Panc1 (cell line): Measurements from ENCODE around the gene KCNB1. TPM values are rescaled to one million over a fixed set of nuclear protein-coding genes. Genes with fewer than 3 reads are reported as not detected.

ENCODE experiments used
- ATAC-seq: fragments of 200-7000 bp; cut with Tn5 transposase; 2 replicates; pipeline ENCODE4 v1.9.1; 2020; ENCODE audit warnings: mild to moderate bottlenecking, moderate library complexity
- BruUV-seq: library from RNA; stranded (reverse); fragments of 400-500 nt; replicated peaks from 2 replicates; lab custom pipeline; 2021; lab: Mats Ljungman, UMichigan
- CTCF ChIA-PET: fragments of 300-600 bp; sonication (Branson Sonifier 250); formaldehyde crosslinking; loops from one replicate; lab custom pipeline; 2022; ENCODE audit warnings: antibody characterized with exemption; lab: Charles Lee
- POLR2A ChIA-PET: fragments of 300-600 bp; sonication (Branson Sonifier 250); formaldehyde crosslinking; loops from one replicate; lab custom pipeline; 2022; ENCODE audit warnings: antibody characterized with exemption; lab: Charles Lee
- DNase-seq: peaks from one replicate; pipeline ENCODE4 v3.0.0-alpha.2; 2010; ENCODE audit warnings: low read depth, low spot score
- H3K27ac ChIP-seq: 2 replicates; pipeline ENCODE4 v1.5.1; 2011; ENCODE audit warnings: mild to moderate bottlenecking, low read length, inconsistent platforms
- H3K27me3 ChIP-seq: fragments of 200-500 bp; sonication (Bioruptor generic); 2 replicates; pipeline ENCODE4 v1.6.0; 2014; ENCODE audit warnings: low read length, inconsistent platforms; ENCODE audit not compliant: control insufficient read depth, insufficient read depth
- H3K36me3 ChIP-seq: fragments of 200-500 bp; sonication (Bioruptor generic); 2 replicates; pipeline ENCODE4 v1.5.1; 2014; ENCODE audit warnings: inconsistent platforms, mild to moderate bottlenecking, low read length, moderate library complexity; ENCODE audit not compliant: control insufficient read depth, insufficient read depth
- H3K4me1 ChIP-seq: 2 replicates; pipeline ENCODE4 v1.5.1; 2011; ENCODE audit warnings: inconsistent platforms, mild to moderate bottlenecking, low read length, moderate library complexity; ENCODE audit not compliant: control insufficient read depth, insufficient read depth
- H3K4me3 ChIP-seq, 2 experiments: 2 replicates each; pipeline ENCODE4 v1.5.1; 2011 to 2012; ENCODE audit warnings: low read depth in 2 of 2, low read length in 2 of 2, mild to moderate bottlenecking in 2 of 2, inconsistent platforms in 1 of 2, moderate library complexity in 1 of 2
- H3K9me3 ChIP-seq: fragments of 200-500 bp; sonication (Bioruptor generic); 2 replicates; pipeline ENCODE4 v1.5.1; 2014; ENCODE audit warnings: low read depth, mild to moderate bottlenecking, inconsistent platforms, low read length, moderate library complexity; ENCODE audit not compliant: control insufficient read depth, insufficient read depth
- CTCF ChIP-seq: fragments of 450-650 bp; IDR thresholded peaks from 2 replicates; pipeline ENCODE4 v1.5.1; 2017; ENCODE audit warnings: mild to moderate bottlenecking
- POLR2AphosphoS5 ChIP-seq: IDR thresholded peaks from 2 replicates; pipeline ENCODE4 v1.6.1; 2012; ENCODE audit warnings: mild to moderate bottlenecking, low read depth, low read length, moderate library complexity
- REST ChIP-seq, 2 experiments: IDR thresholded peaks; 2 replicates each; pipeline ENCODE4 v1.6.1; 2011 to 2012; ENCODE audit warnings: low read depth in 2 of 2, control low read depth in 1 of 2, low read length in 1 of 2, mild to moderate bottlenecking in 1 of 2, moderate library complexity in 1 of 2; ENCODE audit not compliant: insufficient read depth in 1 of 2
- SIN3A ChIP-seq: IDR thresholded peaks from 2 replicates; pipeline ENCODE4 v1.6.1; 2012; ENCODE audit warnings: low read depth, mild to moderate bottlenecking, low read length, moderate library complexity, borderline replicate concordance; ENCODE audit not compliant: insufficient read depth
- TCF7L2 ChIP-seq: IDR thresholded peaks from 2 replicates; pipeline ENCODE4 v1.6.1; 2011; ENCODE audit warnings: mild to moderate bottlenecking, low read depth, low read length, inconsistent platforms
- in situ Hi-C: cut with HindIII; loops from 2 replicates; pipeline ENCODE4 v1.10.0; 2016; ENCODE audit warnings: low sequenced_read_pairs, low pct_unique_long_range_greater_than_20kb
- intact Hi-C: fragments of 100-400 bp; cut with micrococcal nuclease; formaldehyde crosslinking; loops from one replicate; pipeline ENCODE4 v1.10.0; 2022; ENCODE audit not compliant: unreplicated experiment
- total RNA-seq: library from RNA; stranded (reverse); gene quantifications from one replicate; pipeline ENCODE4 v1.2.1, GENCODE V29; 2021; ENCODE audit not compliant: unreplicated experiment

KCNB1 gene
- total RNA-seq, 1 experiment from 2014 or later = 11.1 TPM

- Histone ChIP-seq H3K27me3 (no peaks in the 10 kb centered on the region), H3K4me3 (no peak overlapping the region), H3K9me3 (no peaks in the 10 kb centered on the region), H3K27ac (no peak overlapping the region; the same call in 1 of the 2 replicates), H3K36me3 (no peaks in the 10 kb centered on the region), H3K4me1 (no peaks in the 10 kb centered on the region; the same call in 1 of the 2 replicates)
- intact Hi-C loops = no loop called here
- ChIA-PET CTCF (interaction anchor here (0.6 kb wide), 1 partner anchor 423 kb away, joined by 3 read pairs; no protein-coding TSS in a partner anchor), POLR2A (interaction anchor here (0.6 kb wide), 1 partner anchor 119 kb away, joined by 3 read pairs; no protein-coding TSS in a partner anchor)
- no TSS peak for BruUV-seq
- in situ Hi-C loops = no loop called here
- TF ChIP-seq CTCF = no peak
- no peak for TF ChIP-seq REST (IDR thresholded peaks at IDR 0.05; ENCODE audit: insufficient read depth in 1 of 2, low read depth in 2 of 2, low read length in 1 of 2)
- DNase-seq = no peak
- no peak for ATAC-seq
These were observed 92.6 kb downstream of the KCNB1 start for GRCh38 chr20:49389854-49390253.

- no peaks in the 10 kb centered on the region for H3K9me3 ChIP-seq
- H3K27ac ChIP-seq = peak overlapping the region; percentile 41; the same call in 1 of the 2 replicates
- no TSS peak for BruUV-seq
- intact Hi-C loops = no loop called here
- no peaks in the 10 kb centered on the region for H3K36me3 ChIP-seq
- ChIA-PET POLR2A (no interaction called here), CTCF (interaction anchor here (1.1 kb wide), 1 partner anchor 220 kb away, joined by 3 read pairs; no protein-coding TSS in a partner anchor)
- H3K4me3 ChIP-seq = no peak overlapping the region
- H3K4me1 ChIP-seq = peaks cover 9% of the 10 kb centered on the region
- ATAC-seq (no peak), DNase-seq (no peak)
- in situ Hi-C loops = no loop called here
- H3K27me3 ChIP-seq = no peaks in the 10 kb centered on the region
- TF ChIP-seq CTCF (no peak), SIN3A (no peak), POLR2AphosphoS5 (no peak), REST (IDR thresholded peaks at IDR 0.05; ENCODE audit: insufficient read depth in 1 of 2, low read depth in 2 of 2, low read length in 1 of 2) (no peak), TCF7L2 (no peak)
These were observed 93.7 kb downstream of the KCNB1 start for GRCh38 chr20:49388744-49389143.
